T-helper 1 cell (primary cell): Measurements from ENCODE around the gene CTSW.
A peak's percentile ranks its signal among the peaks of the same experiment; 100 is the strongest.

Experiments used
- DNase-seq, 5 donors: peaks; one replicate each; pipeline ENCODE4 v3.0.0-alpha.2; 2012 to 2020

Gene CTSW

DNA sequence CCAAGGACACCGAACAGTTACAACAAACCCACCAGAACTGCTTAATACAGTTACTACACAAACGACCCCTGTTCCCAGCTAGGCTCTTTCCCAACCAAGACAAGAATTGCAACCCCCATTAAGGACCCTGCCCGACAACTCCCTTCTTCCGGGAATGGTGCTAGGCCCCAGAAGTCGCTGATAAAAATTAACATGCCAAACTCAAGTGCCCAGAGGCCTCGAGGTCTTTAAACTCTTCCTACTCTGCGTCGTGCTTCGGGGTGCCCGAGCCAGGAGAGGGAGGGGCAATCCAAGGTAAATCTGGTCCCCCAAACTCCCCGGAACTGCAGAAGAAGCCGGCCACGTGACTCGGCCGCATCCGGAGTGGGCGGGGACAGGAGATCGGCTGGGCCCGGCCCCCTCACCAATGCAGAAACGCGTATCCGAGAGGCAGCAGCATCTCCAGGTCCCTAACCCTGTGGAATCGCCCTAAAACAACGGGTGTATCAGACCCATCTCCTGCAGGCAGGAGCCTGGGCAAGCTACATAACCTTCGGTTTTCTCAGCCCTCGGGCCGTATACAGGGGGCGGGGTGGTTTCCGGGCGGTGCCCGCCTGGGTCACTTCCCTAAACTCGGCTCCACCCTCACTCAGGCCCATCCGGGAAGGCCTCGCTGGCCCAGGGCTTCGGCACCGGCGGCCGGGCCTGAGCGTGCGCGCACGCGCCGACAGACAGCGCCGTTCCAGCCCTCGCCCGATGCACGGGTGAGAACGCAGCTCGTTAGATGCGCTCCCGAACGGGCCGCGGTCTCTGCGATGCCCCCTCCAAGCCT, 22.7 kb upstream of the CTSW start:
- peak; percentile 73 to 88 (median 80) for DNase-seq

DNA sequence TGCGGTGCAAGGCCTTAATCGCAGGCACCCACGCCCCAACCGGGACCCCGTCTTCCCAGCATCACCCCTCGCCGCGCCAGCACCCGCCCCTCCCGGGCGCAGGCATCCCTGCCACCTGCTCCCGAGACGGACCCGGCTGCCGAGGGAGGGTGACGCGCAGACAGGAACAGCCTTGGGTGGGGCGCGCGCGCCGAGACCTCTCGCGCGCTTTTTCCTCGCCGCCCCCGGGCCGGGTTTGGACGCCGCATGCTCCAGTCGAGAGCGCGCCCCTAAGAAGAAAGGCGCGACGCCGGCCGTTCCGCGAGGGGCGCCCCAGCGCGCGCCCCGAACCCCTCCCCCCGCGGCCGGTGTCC, 22.2 kb upstream of the CTSW start:
- peak; percentile 41 to 73 (median 60) for DNase-seq

DNA sequence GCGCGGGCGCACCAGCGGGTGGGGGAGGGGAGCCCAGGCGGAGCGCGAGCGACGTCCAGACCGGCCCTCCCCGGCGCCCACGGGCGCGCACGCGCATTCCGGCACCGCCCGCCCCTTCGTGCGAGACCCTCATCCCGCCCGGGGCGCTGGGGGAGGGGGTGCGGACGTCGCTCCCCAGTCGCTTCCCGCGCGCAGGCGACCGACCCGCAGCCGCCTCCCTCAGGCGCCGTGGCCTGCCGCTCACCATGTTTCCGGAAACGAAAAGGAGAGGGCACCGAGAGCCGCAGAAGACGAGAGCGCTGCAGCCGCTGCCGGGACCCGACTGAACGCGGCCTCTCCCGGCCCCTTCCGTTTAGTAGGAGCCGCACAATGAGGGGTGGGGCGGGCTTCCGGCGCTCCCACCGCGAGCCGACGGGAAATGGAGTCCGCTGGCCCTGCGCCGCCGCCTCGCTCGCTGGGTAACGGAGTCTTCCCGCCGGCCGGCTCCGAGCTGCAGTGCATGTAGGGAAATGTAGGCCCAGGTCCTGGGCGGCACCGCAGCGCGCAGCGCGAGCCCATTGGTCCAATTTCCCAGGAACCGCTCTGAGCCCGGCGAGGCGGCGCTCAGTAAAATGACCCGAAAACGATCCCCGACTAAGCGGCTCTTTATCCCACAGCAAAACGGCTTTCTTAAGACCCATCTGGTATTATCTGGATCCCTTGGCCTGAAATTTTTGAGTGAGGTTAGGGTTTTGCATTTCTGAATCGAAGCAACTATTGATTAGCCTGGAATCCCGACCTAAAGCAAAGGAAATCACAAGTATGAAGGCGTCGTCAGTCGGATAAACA, 21.6 kb upstream of the CTSW start, which contains the start of gene CFL1:
Gene CFL1, minus strand, starts transcription at position 328 of the 828 bp plus-strand sequence. Its CDS starts 81 bp downstream, at position 247.
- DNase-seq: peak; percentile 95 to 99 (median 96)

DNA sequence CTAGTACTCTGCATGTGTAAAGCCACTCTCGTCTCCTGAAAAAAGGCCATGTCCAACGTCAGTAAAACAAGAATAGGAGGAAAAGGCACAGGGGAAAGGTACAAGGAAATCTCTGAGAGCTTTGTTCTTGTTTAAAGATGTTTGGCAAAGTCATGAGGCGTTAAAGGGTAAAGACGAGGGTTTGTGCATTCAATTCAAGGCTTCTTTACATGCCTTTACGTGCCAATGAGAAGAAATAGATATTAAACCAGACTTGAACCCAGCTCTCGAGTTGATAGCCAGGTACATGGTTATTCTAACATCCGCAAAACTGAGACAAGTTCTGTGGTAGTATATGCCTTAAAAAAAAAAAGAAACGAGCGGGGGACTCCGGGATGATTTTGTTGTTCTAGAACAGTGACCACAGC, 21.0 kb upstream of the CTSW start:
- DNase-seq: no peak

DNA sequence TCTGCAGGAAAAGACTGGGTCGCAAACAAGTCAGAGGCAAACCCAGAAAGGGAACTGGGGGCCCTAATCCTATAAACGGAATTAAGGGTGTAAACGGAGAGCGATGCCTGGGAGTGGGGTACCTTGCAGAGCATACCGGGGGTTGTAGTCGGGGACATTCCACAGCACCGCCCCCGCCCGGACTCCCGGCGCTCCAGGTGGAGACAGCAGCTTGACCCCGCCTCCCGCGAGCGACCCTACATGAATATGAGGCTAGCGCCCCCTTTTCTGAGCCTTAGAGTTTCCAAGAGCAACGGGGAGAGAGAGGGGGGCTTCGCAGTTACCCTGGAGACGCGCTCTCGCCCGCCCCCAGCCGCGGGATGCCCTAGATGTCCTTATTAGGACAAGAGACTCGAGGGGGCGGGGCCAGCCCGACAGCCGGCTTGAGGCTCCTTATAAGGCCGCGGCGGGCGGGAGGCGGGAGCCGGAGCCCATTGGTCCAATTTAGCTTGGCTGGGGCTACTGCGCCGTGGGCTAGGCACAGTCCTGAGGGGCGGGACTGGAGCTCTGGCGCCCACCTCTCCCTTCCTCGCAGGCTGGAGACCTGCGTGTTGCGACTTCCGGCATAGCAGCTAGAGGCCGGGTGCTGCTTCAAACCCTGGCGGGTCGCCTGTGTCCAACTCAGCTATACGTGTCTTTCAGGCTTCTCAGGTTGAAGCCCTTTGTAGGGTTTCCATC, 20.4 kb upstream of the CTSW start:
- peak; percentile 94 to 99 (median 94) for DNase-seq

DNA sequence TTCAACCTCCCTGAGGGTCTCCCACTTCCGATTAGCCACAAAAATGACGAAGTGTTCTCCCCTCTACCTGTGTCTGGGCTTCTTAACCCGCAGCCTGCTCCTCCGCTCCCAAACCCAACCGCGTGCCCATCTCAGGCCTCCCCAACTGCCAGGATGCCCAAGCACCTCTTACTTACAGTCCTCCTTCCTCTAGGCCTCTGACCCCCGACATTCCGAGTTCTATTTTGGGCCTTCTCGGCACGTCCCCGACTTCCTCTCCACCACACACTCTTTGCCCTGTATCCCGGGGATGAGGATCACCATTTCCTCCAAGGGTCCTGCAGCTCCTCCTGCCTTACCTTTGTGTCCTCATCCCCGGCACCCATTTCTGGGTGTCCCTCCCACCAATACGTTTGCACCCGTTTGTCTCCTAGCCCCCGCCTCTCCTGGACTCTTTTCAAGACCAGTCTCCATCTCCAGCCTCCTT, 19.8 kb upstream of the CTSW start:
- DNase-seq: no peak

DNA sequence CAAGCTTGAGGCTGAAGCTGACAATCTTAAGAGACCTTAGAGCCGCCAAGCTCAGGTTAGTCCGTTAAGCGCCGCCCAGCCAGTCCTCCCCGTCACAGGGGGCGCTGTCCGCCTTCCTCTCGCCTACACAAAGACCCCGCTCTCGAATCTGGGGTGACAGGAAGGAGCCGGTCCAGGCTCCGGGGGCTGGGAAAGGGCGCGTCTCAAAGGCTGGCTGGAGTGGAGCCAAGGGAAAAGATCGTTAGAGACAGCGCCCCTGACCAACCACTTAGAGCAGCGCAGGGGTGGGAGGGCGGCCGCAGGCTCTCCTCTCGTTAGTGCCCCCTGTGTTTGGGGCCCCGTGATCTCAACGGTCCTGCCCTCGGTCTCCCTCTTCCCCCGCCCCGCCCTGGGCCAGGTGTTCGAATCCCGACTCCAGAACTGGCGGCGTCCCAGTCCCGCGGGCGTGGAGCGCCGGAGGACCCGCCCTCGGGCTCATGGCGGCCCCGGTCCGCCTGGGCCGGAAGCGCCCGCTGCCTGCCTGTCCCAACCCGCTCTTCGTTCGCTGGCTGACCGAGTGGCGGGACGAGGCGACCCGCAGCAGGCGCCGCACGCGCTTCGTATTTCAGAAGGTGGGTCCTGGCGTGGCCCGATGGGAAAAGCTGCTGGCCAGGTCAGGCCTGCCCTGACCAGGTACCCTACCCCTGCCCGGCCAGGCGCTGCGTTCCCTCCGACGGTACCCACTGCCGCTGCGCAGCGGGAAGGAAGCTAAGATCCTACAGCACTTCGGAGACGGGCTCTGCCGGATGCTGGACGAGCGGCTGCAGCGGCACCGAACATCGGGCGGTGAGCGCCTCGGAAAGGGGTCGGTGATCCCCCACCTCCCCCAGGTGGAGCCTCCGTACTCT, 19.1 kb upstream of the CTSW start, which contains the start of gene MUS81:
Gene MUS81, plus strand, starts transcription at position 156 of the 887 bp plus-strand sequence. Its CDS starts 321 bp downstream, at position 477.
- peak; percentile 86 to 96 (median 92) for DNase-seq

DNA sequence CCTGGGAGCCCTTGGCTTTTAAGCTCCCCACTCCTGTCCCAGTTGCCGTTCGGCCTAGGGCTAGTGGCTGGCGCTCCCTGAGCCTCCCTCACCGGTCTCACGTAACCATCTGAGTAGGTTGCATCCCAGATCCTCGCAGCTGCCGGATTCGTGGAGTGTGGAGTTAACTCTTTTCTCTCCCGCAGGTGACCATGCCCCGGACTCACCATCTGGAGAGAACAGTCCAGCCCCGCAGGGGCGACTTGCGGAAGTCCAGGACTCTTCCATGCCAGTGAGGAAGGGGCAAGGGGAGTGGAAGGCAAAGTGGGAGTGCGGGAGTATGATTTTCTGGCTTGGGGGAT, 18.5 kb upstream of the CTSW start:
- no peak for DNase-seq

DNA sequence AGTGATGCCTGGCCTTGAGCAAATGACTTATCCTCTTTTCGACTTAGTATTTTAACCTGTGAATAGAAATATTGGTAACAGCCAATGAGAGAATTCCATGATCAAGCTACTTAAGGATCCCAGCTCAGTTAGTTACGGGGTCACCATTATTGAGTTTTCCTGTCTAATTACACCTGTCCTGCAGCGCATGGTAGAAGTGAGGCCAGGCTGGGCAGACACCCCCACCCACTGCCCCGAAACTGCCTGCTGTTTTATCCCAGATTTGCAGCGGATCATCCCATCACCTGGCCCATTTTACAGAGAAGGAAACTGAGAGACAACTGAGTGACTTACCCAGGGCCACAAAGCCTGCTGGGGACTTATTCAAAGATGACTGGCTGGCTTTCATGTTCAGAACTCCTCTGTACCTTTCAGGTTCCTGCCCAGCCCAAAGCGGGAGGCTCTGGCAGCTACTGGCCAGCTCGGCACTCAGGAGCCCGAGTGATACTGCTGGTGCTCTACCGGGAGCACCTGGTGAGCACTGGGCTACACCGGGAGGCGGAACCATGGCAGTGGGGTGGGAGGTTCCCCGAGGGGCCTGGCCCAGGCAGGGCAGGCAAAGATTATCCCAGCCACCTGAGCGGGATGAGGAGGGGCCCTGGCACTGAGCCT, 18.0 kb upstream of the CTSW start:
- no peak for DNase-seq

DNA sequence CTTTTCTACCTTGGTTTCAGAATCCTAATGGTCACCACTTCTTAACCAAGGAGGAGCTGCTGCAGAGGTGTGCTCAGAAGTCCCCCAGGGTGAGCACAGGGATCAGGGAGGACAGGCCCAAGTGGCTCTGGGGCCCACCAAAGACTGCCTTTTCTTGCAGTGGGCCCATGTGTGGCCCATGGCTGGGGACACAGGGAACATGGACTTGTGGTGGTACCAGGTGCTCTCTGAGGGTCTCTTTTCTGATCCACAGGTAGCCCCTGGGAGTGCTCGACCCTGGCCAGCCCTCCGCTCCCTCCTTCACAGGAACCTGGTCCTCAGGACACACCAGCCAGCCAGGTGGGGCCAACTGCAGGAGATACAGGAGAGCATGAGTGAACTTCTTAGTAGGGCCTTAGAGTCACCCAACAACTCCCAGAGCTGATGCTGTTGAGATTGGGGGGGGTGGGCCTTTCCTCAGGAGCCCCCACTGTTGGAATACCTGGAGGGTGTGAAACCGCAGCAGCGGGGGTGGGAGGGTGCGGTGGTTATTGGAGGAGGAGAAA, 17.4 kb upstream of the CTSW start:
- no peak for DNase-seq

DNA sequence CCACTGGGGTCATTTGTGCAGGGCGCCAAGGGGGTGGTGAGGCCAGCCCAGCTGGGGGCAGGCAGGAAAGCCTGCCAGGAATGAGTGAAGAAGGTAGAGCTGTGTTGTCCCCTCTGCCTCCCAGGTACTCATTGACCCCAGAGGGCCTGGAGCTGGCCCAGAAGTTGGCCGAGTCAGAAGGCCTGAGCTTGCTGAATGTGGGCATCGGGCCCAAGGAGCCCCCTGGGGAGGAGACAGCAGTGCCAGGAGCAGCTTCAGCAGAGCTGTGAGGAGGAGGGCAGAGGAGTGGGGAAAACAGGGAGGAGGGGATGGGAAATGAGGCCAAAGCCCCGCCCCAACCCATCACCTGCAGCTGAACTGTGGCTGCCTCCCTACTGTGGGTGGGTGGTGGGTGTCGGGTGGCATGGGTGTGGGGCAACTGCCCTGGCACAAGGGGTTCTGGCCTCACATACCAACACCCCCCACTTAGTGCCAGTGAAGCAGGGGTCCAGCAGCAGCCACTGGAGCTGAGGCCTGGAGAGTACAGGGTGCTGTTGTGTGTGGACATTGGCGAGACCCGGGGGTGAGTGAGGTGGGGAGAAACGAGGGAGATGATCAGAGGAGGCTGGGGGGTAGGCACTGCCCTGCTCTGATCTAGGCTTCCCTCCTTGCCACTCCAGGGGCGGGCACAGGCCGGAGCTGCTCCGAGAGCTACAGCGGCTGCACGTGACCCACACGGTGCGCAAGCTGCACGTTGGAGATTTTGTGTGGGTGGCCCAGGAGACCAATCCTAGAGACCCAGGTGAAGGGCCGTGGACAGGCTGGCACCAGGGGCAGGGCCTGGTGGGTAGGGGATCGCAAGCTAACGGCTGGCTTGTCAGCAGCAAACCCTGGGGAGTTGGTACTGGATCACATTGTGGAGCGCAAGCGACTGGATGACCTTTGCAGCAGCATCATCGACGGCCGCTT, 16.4 kb upstream of the CTSW start:
- DNase-seq: no peak

DNA sequence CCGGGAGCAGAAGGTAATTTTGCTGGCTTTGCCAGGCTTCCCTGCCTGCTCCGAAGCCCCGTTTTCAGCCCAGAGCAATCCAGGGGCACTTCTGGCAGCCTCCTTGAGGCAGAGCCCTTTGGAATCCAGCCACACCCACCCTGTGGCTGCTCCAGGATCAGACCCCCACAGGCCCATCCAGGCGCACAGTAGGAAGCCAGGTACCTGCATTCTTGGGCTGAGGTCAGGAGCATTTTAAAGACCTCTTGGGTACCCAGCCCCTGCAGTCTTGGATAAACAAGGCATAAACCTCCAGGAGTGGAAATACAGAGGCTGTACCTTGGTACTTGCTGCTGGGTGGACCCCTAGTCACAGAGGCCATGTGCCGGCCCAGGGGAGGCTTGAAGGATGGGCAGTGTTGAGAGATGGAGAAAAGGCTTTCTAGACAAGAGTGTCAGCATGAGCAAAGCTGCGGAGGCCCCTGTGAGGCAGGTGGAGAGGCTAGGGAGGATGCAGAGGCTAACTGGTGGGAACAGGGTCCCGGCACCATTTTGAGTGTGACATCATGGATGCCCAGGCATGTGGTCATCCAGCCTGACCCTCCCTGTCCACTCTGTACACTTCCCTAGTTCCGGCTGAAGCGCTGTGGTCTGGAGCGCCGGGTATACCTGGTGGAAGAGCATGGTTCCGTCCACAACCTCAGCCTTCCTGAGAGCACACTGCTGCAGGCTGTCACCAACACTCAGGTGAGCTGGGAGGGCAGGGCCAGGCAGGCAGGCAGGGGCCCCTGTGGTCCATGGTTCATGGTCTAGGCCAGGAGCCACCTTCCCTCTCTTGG, 15.5 kb upstream of the CTSW start:
- DNase-seq: no peak

DNA sequence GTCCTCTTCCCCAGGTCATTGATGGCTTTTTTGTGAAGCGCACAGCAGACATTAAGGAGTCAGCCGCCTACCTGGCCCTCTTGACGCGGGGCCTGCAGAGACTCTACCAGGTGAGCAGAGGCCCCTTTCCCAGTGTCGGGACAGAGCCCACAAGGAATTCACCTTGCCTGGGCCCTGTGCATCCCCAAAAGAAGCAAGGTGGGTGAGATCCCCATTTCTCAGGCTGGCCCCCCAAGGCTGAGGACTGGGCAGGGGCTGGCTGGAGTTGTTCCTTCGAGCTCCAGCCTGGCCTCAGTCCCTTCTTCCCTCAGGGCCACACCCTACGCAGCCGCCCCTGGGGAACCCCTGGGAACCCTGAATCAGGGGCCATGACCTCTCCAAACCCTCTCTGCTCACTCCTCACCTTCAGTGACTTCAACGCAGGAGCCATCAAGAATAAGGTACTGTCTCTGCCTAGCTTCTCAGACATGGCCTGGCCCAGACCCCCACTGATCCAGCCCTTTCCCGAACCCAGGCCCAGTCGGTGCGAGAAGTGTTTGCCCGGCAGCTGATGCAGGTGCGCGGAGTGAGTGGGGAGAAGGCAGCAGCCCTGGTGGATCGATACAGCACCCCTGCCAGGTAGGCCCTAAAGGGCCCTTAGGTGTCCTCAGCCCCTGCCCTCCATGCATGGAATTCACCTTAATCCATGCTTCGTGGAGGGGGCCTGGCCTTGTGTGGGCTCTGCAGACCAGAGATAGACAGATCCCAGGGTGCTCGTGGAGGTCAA, 14.7 kb upstream of the CTSW start:
- DNase-seq: no peak

DNA sequence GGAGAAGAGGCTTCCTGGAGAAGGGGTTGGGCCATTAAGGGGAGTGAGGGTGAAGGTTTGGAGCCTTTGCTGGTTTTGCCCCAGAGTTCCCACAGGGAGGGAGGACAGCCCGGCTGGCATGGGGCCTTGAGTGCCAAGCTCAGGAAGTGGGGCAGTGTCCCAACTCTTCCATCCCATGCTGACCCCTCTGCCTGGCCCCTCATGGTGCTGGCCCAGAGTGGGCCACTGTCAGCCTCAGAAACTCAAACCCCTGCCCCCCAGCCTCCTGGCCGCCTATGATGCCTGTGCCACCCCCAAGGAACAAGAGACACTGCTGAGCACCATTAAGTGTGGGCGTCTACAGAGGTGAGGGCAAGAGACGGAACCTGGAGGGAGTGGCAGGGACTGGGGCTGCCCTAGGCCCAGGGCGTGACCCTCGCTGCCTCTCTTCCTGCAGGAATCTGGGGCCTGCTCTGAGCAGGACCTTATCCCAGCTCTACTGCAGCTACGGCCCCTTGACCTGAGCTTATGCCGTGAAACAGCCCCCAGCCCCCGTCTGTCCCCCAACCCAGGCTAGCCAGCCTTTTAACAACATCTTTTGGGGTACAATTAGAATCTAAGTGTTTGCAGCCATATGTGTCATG, 14.0 kb upstream of the CTSW start:
- no peak for DNase-seq

DNA sequence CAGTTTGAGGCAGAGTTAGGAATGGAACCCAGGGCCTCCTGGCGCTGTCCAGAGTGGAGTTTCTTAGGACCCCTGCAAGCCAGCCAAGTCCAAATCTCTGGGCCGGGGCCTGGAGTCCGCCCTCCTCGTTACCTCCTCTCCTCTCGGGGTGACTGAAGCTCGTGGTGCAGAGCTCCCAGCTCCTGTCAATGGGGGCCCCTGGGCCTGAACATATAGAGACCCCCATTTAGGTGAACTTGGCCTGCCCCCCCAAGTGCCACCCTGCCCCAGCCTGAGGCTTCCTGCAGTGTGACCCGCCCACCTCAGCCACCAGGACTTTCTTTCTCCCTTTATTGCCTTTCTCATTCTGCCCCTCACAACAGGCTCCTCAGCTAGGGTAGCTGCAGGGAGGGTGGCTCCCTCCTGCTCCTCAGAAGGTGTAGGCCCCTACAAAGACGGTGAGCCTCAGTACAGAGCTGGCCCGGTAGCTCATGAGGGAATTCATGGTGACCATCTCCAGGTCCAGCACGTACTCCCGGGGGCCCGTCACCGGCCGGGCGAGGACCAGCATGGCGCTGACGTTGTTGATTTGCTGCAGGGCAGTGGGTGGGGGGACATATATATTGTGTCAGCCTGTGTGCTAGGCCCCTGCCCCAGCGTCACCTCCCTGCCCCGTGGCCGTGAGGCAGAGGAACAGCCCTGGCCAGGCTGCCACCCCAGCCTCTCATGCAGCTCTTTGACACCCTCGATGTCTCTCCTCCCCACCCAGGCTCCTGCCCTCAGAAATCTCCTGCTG, 12.9 kb upstream of the CTSW start:
- no peak for DNase-seq

DNA sequence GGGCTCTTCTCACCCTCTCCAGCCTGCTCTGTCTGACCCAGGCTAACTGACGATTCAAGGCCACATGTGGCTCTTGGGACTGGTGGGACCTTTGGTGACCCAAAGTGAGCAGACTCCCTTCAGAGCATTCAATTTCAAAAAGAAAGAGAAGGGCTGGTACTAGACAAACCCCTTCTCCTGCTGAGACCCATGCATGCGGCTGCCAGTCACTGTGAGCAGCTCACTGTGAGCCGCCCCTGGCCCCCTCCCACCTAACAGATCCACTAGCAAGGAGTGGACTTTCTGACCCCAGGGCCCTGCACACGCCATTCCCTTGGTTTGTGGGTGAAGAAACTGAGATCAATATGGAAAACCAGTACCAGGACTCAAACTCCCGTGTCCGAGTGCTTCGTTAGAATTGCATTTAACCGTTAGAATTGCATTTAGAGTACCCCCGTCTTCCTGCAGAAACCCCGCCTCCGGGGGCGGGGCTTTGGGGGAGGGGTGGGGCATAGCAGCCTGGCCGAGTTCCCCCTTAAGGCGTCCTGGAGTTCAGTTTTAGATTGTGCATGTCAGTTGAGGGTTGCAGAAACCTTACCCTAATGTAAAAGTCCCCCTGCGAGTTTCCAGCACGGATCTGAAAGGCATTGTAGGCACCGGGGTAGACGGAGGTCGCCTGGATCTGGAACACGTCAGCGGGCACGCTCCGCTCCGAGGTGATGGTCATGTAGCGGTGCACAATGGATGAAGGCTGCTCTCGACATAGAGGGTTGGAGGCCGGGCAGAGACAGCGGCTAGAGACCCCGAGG, 12.2 kb upstream of the CTSW start:
- no peak for DNase-seq
